Measurements from ENCODE around the gene LRRC7.

GRCh38 chr1:70008660-70009059 lies 440.9 kb downstream of the LRRC7 start:
- TF ChIP-seq CTCF (conservative IDR thresholded peaks at IDR 0.05), result no peak
- TF ChIP-seq ZFX (IDR thresholded peaks at IDR 0.05), result no peak

Data from C4-2B (cell line).